Memory B cell (primary cell): ENCODE measurements around the gene KRTAP1-4.

Experiments
- ATAC-seq: fragments of 150-1000 bp; cut with Tn5 transposase; 2 replicates; pipeline ENCODE4 v1.10.0; 2021; ENCODE audit warnings: low read depth, mild to moderate bottlenecking, moderate library complexity
- DNase-seq, 2 donors: peaks; one replicate each; pipeline ENCODE4 v3.0.0; 2022; ENCODE audit warnings: low spot score in 2 of 2
- H3K27ac Mint-ChIP-seq: one replicate; pipeline ENCODE4 v1.8.0; 2022; ENCODE audit warnings: mild to moderate bottlenecking, moderate library complexity, mixed read lengths
- H3K27me3 Mint-ChIP-seq: one replicate; pipeline ENCODE4 v1.8.0; 2022; ENCODE audit warnings: mixed read lengths
- H3K36me3 Mint-ChIP-seq: one replicate; pipeline ENCODE4 v1.8.0; 2022; ENCODE audit warnings: mild to moderate bottlenecking, mixed read lengths
- H3K4me1 Mint-ChIP-seq: one replicate; pipeline ENCODE4 v1.8.0; 2022; ENCODE audit warnings: mixed read lengths
- H3K4me3 Mint-ChIP-seq: one replicate; pipeline ENCODE4 v1.8.0; 2022; ENCODE audit warnings: mild to moderate bottlenecking, moderate library complexity, mixed read lengths
- H3K9me3 Mint-ChIP-seq: one replicate; pipeline ENCODE4 v1.8.0; 2022; ENCODE audit warnings: mixed read lengths

Gene KRTAP1-4

GRCh38 chr17:40980117-40980516 is 49.9 kb downstream of the KRTAP1-4 start:
- peaks cover 23% of the 10 kb centered on the region for H3K27me3 Mint-ChIP-seq
- no peaks in the 10 kb centered on the region for H3K36me3 Mint-ChIP-seq
- H3K4me1 Mint-ChIP-seq = no peaks in the 10 kb centered on the region
- no peaks in the 10 kb centered on the region for H3K9me3 Mint-ChIP-seq
- no peak for DNase-seq
- no peak overlapping the region for H3K4me3 Mint-ChIP-seq
- no peak for ATAC-seq
- no peak overlapping the region for H3K27ac Mint-ChIP-seq
